ENCODE data around the gene UBTD1.
"Not testable (repeated sequence)": the region's sequence is repeated elsewhere in the genome, so short reads cannot be mapped to it uniquely, and the experiment has no call there.

UBTD1 gene

GRCh38 chr10:97462309-97462708, 36.4 kb upstream of the UBTD1 start:
- H3K36me3 ChIP-seq, result peaks cover 100% of the 10 kb centered on the region
- peaks cover 41% of the 10 kb centered on the region for H4K20me1 ChIP-seq
- TF ChIP-seq Cebpa-rat (IDR thresholded peaks at IDR 0.05), result no peak
- H3K27ac ChIP-seq, result no peak overlapping the region
- H3K4me3 ChIP-seq, result no peak overlapping the region
- no peak overlapping the region for H3K9ac ChIP-seq
- H3K4me1 ChIP-seq, result no peaks in the 10 kb centered on the region
- no peaks in the 10 kb centered on the region for H3K27me3 ChIP-seq
- no peak overlapping the region for H3K4me2 ChIP-seq
- no peaks in the 10 kb centered on the region for H3K9me3 ChIP-seq

GRCh38 chr10:97463363-97464132, 35.2 kb upstream of the UBTD1 start:
- Histone ChIP-seq H3K36me3 (peaks cover 100% of the 10 kb centered on the region), H3K27ac (no peak overlapping the region), H3K9ac (no peak overlapping the region)

GRCh38 chr10:97464226-97464625, 34.5 kb upstream of the UBTD1 start:
- H3K27me3 ChIP-seq, result no peaks in the 10 kb centered on the region
- H4K20me1 ChIP-seq, result peaks cover 46% of the 10 kb centered on the region
- H3K9me3 ChIP-seq, result no peaks in the 10 kb centered on the region
- no peaks in the 10 kb centered on the region; the same call in 1 of the 2 replicates for H3K4me1 ChIP-seq
- no peak for TF ChIP-seq Cebpa-rat (IDR thresholded peaks at IDR 0.05)
- no peak overlapping the region for H3K27ac ChIP-seq
- H3K4me3 ChIP-seq, result no peak overlapping the region
- H3K9ac ChIP-seq, result no peak overlapping the region
- H3K36me3 ChIP-seq, result peaks cover 100% of the 10 kb centered on the region
- H3K4me2 ChIP-seq, result no peak overlapping the region

More at GRCh38 chr10:97463363-97464132, 35.2 kb upstream of the UBTD1 start:
- Histone ChIP-seq H3K4me1 (no peaks in the 10 kb centered on the region; the same call in 1 of the 2 replicates), H3K27me3 (no peaks in the 10 kb centered on the region), H3K9me3 (no peaks in the 10 kb centered on the region), H4K20me1 (peaks cover 46% of the 10 kb centered on the region), H3K4me3 (no peak overlapping the region), H3K4me2 (no peak overlapping the region)
- TF ChIP-seq Cebpa-rat (IDR thresholded peaks at IDR 0.05), result peak; percentile 65; the same call in 1 of the 2 replicates

- H3K27me3 ChIP-seq, result no peaks in the 10 kb centered on the region
- no peak overlapping the region for H3K9ac ChIP-seq
- H3K36me3 ChIP-seq, result peaks cover 100% of the 10 kb centered on the region
- no peaks in the 10 kb centered on the region for H3K9me3 ChIP-seq
- H3K4me3 ChIP-seq, result no peak overlapping the region
- TF ChIP-seq Cebpa-rat (IDR thresholded peaks at IDR 0.05), result no peak
- H3K27ac ChIP-seq, result no peak overlapping the region
- H4K20me1 ChIP-seq, result peaks cover 46% of the 10 kb centered on the region
- no peak overlapping the region for H3K4me2 ChIP-seq
- H3K4me1 ChIP-seq, result no peaks in the 10 kb centered on the region; the same call in 1 of the 2 replicates
These were observed 32.7 kb upstream of the UBTD1 start for GRCh38 chr10:97465982-97466381.

- H3K9ac ChIP-seq, result no peak overlapping the region
- TF ChIP-seq Cebpa-rat (IDR thresholded peaks at IDR 0.05), result no peak
- no peak overlapping the region for H3K27ac ChIP-seq
- peaks cover 40% of the 10 kb centered on the region for H4K20me1 ChIP-seq
- H3K4me3 ChIP-seq, result no peak overlapping the region
- H3K9me3 ChIP-seq, result no peaks in the 10 kb centered on the region
- no peaks in the 10 kb centered on the region for H3K27me3 ChIP-seq
- peaks cover 98% of the 10 kb centered on the region for H3K36me3 ChIP-seq
- no peaks in the 10 kb centered on the region; the same call in 1 of the 2 replicates for H3K4me1 ChIP-seq
- no peak overlapping the region for H3K4me2 ChIP-seq
These were observed 32.0 kb upstream of the UBTD1 start for GRCh38 chr10:97466755-97467154.

- Histone ChIP-seq H3K36me3 (peaks cover 98% of the 10 kb centered on the region), H3K9ac (no peak overlapping the region), H3K9me3 (no peaks in the 10 kb centered on the region), H3K4me1 (no peaks in the 10 kb centered on the region; the same call in 1 of the 2 replicates), H3K27ac (no peak overlapping the region), H3K4me2 (no peak overlapping the region), H3K27me3 (no peaks in the 10 kb centered on the region), H3K4me3 (no peak overlapping the region), H4K20me1 (peaks cover 34% of the 10 kb centered on the region)
- no peak for TF ChIP-seq Cebpa-rat (IDR thresholded peaks at IDR 0.05)
These were observed 30.6 kb upstream of the UBTD1 start for GRCh38 chr10:97468162-97468561.

- not testable (repeated sequence) for H3K4me1 ChIP-seq, H3K4me2 ChIP-seq, H3K9ac ChIP-seq, H3K9me3 ChIP-seq, H3K27me3 ChIP-seq, H3K4me3 ChIP-seq, H3K27ac ChIP-seq
- peaks cover 32% of the 10 kb centered on the region for H4K20me1 ChIP-seq
- H3K36me3 ChIP-seq, result peaks cover 98% of the 10 kb centered on the region
These were observed 29.9 kb upstream of the UBTD1 start for GRCh38 chr10:97468781-97469180.

GRCh38 chr10:97474918-97475317, 23.8 kb upstream of the UBTD1 start:
- H3K9me3 ChIP-seq, result no peaks in the 10 kb centered on the region
- no peak for TF ChIP-seq Cebpa-rat (IDR thresholded peaks at IDR 0.05)
- H3K4me3 ChIP-seq, result no peak overlapping the region
- H4K20me1 ChIP-seq, result peaks cover 17% of the 10 kb centered on the region; the same call in 1 of the 2 replicates
- H3K27ac ChIP-seq, result no peak overlapping the region
- no peak overlapping the region for H3K4me2 ChIP-seq
- H3K4me1 ChIP-seq, result no peaks in the 10 kb centered on the region
- H3K9ac ChIP-seq, result no peak overlapping the region
- peaks cover 98% of the 10 kb centered on the region for H3K36me3 ChIP-seq
- no peaks in the 10 kb centered on the region for H3K27me3 ChIP-seq

- no peak for TF ChIP-seq Cebpa-rat (IDR thresholded peaks at IDR 0.05)
- Histone ChIP-seq H3K4me3 (no peak overlapping the region), H3K27me3 (no peaks in the 10 kb centered on the region), H3K4me2 (no peak overlapping the region), H3K9me3 (no peaks in the 10 kb centered on the region), H3K36me3 (peaks cover 99% of the 10 kb centered on the region), H3K27ac (no peak overlapping the region), H4K20me1 (peaks cover 23% of the 10 kb centered on the region; the same call in 1 of the 2 replicates), H3K4me1 (no peaks in the 10 kb centered on the region), H3K9ac (no peak overlapping the region)
These were observed 22.7 kb upstream of the UBTD1 start for GRCh38 chr10:97475936-97476594.

- H3K27me3 ChIP-seq, H3K4me1 ChIP-seq, H3K27ac ChIP-seq, H3K9ac ChIP-seq, H3K4me2 ChIP-seq, H3K9me3 ChIP-seq, H3K4me3 ChIP-seq: not testable (repeated sequence)
- H4K20me1 ChIP-seq, result peaks cover 53% of the 10 kb centered on the region
- H3K36me3 ChIP-seq, result peaks cover 95% of the 10 kb centered on the region
These were observed 19.3 kb upstream of the UBTD1 start for GRCh38 chr10:97479410-97479809.
